ENCODE results near the gene RNF225.

DNA sequence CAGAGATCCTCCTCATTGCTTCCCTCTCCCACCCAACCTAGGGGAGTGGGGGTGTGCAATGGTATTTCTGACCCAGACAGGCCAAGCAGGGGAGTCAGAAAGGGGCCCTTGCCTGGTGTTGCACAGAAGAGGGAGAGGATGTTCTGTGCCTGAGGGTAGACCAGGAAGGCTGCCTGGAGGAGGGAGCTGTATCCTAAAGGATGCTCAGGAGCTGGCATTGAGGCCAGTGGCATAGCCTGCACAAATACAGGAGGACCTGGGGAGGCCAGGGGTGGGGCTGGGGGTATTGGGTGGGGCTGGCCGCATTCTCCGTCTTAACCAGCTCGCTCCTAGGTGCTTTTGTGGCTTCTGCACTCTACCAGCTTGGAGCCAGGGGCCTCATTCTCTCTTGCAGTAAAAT lies 4.4 kb downstream of the RNF225 start:
- no peak for TF ChIP-seq YY1 (IDR thresholded peaks at IDR 0.05; ENCODE audit: low read depth, low read length)
- TF ChIP-seq, protein P1, sequence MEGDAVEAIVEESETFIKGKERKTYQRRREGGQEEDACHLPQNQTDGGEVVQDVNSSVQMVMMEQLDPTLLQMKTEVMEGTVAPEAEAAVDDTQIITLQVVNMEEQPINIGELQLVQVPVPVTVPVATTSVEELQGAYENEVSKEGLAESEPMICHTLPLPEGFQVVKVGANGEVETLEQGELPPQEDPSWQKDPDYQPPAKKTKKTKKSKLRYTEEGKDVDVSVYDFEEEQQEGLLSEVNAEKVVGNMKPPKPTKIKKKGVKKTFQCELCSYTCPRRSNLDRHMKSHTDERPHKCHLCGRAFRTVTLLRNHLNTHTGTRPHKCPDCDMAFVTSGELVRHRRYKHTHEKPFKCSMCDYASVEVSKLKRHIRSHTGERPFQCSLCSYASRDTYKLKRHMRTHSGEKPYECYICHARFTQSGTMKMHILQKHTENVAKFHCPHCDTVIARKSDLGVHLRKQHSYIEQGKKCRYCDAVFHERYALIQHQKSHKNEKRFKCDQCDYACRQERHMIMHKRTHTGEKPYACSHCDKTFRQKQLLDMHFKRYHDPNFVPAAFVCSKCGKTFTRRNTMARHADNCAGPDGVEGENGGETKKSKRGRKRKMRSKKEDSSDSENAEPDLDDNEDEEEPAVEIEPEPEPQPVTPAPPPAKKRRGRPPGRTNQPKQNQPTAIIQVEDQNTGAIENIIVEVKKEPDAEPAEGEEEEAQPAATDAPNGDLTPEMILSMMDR (IDR thresholded peaks at IDR 0.05 in 2 of 3, conservative IDR thresholded peaks at IDR 0.05 in 1 of 3; ENCODE audit: control insufficient read depth in 2 of 3, extremely low read depth in 1 of 3, insufficient read depth in 1 of 3, low read depth in 3 of 3, low read length in 3 of 3), result no peak
- TF ChIP-seq TAF1 (IDR thresholded peaks at IDR 0.05; ENCODE audit: borderline replicate concordance, low read depth, low read length), result no peak
- TF ChIP-seq SP1 (IDR thresholded peaks at IDR 0.05; ENCODE audit: low read depth, low read length), result no peak
- TF ChIP-seq POLR2AphosphoS5 (IDR thresholded peaks at IDR 0.05; ENCODE audit: low read length), result no peak
- no peak for TF ChIP-seq POLR2A (IDR thresholded peaks at IDR 0.05; ENCODE audit: low read depth, low read length)
- no peak for TF ChIP-seq SREBF2 (IDR thresholded peaks at IDR 0.05; ENCODE audit: low read length)
- TF ChIP-seq EZH2 (IDR thresholded peaks at IDR 0.05; ENCODE audit: borderline replicate concordance, control insufficient read depth, low read depth, low read length), result no peak
- TF ChIP-seq CHD2 (IDR thresholded peaks at IDR 0.05; ENCODE audit: borderline replicate concordance, low read depth, low read length), result no peak
